NCI-H2196 treated with DMSO at 0.1 percent for 48 hours (cell line): ENCODE results near the gene PLCXD3.

Experiments used
- DNase-seq: peaks from one replicate; lab custom pipeline; 2025; ENCODE audit not compliant: unreplicated experiment; lab: John Stamatoyannopoulos, UW

Gene PLCXD3

GRCh38 chr5:41510176-41510831, at the start of gene PLCXD3:
PLCXD3 (minus strand) TSS chr5:41510601; CDS start chr5:41510526, 75 bp downstream.
- no peak for DNase-seq

- DNase-seq = no peak
Observed at GRCh38 chr5:41559184-41559583, 48.8 kb upstream of the PLCXD3 start.

- no peak for DNase-seq
Observed at GRCh38 chr5:41558295-41558694, 47.9 kb upstream of the PLCXD3 start.

DNA sequence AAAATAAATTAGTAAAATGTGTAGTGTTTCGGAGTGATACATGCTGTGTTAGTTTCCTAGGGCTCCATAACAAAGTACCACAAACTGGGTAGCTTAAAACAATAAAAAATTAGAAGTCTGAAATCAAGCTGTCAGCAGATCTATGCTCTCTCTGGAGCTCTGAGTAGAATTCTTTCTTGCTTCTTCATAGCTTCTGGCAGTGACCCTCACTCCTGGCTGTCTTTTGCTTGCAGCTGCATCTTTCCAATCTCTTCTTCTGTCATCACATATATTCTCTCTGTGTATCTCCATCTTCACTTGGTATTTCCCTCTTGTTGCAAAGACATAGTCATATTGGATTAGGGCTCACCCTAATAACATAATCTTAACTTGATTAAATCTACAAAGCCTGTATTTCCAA, 37.6 kb upstream of the PLCXD3 start:
- DNase-seq = no peak

- no peak for DNase-seq
Observed at GRCh38 chr5:41542183-41542582, 31.8 kb upstream of the PLCXD3 start.

DNA sequence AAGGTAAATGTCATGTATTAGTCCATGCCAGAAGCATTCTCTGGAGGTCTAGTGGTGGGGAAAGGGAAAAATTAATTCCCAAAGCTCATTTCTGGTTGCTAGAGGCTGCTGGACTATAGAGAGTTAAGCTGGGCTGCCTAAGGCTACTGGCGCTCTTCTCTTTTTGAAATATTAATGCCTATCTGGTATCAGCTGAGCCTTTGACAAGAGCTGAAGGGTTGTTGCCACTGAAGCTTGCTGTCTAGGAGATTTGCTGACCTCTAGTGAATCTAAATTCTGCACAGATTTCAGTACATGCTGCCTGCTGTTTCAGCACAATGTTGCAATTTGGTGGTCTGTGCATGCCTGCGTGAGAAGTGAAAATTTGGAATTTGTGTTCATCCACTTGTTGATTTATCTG, 29.1 kb upstream of the PLCXD3 start:
- no peak for DNase-seq

DNA sequence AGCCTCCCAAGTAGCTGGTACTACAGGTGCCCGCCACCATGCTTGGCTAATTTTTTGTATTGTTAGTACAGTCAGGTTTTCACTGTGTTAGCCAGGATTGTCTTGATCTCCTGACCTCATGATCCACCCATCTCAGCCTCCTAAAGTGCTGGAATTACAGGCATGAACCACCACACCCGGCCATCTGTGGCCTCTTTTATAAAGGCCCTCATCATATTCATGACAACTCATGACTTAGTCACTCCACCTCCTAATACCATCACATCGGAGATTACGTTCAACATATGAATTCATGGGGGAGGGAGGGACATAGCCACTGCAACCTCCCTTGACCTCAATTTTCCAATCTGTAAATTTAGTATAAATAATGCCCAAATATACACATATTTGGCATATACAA, 27.2 kb upstream of the PLCXD3 start:
- no peak for DNase-seq

DNA sequence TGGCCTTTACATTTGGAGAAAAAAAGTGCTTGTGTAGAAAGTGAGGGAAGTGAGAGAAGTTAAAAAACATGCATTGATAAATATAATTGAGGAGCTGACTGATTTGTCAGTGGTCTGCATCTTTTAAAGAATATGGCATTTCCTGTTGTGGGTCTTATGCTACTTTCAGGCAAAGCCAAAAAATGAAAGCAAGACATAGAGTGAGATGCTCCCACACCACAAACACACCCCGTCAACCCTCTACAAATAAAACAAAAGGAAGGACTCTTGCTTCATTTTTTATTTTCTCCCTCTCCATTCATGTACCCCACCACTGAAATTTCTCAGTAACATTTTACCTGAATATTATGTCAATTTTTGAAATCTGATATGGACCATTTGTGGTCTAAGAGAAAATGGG, 22.1 kb upstream of the PLCXD3 start:
- DNase-seq = no peak

- DNase-seq = no peak
Observed at GRCh38 chr5:41527201-41527779, 16.9 kb upstream of the PLCXD3 start.

GRCh38 chr5:41526699-41527098, 16.3 kb upstream of the PLCXD3 start:
- DNase-seq = no peak

- DNase-seq = no peak
Observed at GRCh38 chr5:41524174-41524573, 13.8 kb upstream of the PLCXD3 start.

- no peak for DNase-seq
Observed at GRCh38 chr5:41522193-41522786, 11.9 kb upstream of the PLCXD3 start.

- no peak for DNase-seq
Observed at GRCh38 chr5:41519801-41520200, 9.4 kb upstream of the PLCXD3 start.

DNA sequence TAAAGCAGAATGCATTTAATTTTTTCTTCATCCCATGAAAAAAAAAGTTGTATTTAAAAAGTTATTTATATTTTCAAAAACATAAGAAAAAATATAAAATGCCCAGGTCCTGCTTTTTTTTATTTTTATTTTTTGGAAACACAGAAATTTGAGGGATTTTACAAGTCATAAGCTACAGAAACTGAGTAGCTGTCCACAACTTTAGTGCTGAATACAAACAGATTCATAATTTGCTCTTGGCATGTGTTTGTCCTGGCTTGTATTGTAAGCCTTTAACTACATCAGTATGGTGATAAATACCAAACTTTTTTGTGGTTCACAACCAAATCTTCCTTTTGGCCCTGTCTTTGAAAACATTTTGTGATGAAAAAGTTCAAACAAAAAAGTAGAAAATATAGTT, 7.5 kb upstream of the PLCXD3 start:
- no peak for DNase-seq

- no peak for DNase-seq
Observed at GRCh38 chr5:41511241-41511640, 840 bp upstream of the PLCXD3 start.

DNA sequence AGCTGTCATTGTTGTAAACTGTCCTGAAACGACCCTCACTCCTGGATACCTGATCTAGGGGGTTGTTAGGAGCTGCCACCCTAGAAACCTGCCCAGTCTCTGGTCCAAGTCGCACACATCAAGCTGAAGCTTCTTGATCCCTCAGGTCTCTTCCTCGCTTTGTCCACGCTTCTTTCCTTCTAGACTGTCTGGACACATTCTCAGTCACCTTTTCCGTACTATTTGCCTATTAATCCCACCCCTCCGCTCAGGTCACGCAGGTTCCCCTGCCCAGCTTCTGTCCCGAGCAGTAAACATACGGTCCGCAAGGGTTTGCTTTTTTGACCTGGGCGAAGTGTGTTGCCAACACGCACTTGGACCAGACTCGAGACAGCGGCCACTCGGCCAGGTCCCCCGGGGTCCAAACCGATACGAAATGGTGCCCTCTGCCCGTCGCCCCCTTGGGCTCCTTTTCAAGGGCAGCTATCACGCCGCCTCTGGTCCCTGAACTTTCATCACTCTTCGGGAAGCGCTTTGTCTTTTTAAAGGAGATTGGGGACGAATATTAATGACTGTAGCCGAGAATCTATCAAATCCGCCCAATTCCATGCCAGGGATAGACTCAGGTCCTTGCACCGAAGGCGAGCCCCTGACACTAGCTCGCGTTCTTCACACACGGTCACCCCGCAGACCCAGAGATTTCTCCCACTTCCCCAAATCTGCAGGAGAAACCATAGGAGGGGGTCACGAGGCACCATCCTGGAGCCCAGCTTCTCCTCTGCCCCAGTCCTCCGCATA, 814 bp downstream of the PLCXD3 start:
- DNase-seq = no peak

DNA sequence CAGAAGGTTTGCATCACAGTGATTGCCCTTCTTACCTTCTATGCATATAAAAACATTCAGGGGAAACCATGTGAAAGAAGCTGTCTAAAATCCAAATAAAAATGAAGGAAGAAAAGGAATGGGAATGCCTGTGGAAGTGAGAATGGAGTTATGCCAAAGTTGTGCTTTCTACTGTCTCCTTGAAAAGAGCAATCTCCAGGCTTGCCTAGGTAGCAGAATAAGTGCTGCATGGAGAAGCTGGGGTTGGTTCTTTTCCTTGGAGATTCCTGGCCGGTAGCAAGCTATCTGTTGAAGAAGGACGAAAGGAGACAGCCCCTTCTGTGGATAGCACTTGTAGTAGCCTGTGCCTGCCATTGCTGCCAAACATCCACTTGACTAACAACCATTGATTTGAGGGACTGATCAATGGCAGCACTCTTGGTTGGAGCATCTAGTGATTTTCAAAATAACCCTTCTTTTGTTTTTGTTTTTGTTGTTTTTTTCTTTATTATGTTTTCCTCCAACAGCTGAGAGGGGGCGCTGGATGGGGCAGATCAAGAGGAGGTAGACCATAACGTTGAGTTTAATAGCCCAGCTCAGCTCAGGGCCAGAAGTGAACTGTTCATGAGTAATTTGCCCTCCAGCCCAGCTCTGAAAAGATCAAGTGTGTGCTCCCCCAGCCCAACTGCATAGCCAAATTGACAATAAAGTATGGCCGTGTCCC, 1.6 kb downstream of the PLCXD3 start:
- DNase-seq = no peak

DNA sequence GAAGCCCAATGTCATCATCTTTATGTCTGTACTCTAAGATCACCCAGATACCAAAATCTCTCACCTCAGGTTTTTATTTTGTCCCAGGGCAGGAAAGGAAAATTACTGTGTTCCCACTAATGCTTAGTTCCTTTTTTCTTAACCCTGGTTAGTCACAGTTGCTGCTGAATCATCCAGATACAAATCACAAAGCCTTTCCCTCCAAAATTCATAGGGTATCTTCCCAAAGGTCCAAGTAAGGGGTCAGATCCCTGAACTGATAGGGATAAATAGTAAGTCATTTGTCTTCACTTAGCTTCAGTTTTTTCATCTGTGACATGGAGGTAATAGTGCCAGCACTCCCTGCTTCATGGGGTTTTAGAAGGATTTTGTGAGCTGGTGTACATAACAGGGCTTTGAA, 2.2 kb downstream of the PLCXD3 start:
- DNase-seq = no peak

DNA sequence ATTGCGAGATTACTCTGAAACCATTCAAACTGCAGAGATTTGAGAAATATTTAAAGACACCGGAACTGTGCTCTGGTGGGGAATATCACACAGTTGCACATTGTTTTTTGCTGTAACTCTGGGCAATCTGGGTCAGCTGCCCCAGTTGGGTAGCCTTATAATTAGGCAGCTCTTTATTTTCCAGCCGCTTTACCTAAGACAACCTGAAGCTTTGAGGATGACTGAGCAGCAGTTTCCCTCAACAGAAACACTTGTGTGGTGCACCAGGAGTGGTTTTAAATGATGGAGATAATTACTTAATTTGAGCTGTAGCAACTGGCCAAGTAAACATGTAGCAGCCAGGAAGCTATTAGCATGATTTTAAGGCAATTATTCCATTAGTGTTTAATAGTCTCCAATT, 2.9 kb downstream of the PLCXD3 start:
- no peak for DNase-seq

GRCh38 chr5:41503860-41504259, 6.5 kb downstream of the PLCXD3 start:
- no peak for DNase-seq

- no peak for DNase-seq
Observed at GRCh38 chr5:41503310-41503709, 7.1 kb downstream of the PLCXD3 start.
